Anterior cingulate cortex (tissue), 58 donors: ENCODE results near the gene MYADML2.

Experiments
- DNase-seq, 58 donors: peaks; one replicate each; lab custom pipeline; 2025; lab: John Stamatoyannopoulos, UW

MYADML2 gene

DNA sequence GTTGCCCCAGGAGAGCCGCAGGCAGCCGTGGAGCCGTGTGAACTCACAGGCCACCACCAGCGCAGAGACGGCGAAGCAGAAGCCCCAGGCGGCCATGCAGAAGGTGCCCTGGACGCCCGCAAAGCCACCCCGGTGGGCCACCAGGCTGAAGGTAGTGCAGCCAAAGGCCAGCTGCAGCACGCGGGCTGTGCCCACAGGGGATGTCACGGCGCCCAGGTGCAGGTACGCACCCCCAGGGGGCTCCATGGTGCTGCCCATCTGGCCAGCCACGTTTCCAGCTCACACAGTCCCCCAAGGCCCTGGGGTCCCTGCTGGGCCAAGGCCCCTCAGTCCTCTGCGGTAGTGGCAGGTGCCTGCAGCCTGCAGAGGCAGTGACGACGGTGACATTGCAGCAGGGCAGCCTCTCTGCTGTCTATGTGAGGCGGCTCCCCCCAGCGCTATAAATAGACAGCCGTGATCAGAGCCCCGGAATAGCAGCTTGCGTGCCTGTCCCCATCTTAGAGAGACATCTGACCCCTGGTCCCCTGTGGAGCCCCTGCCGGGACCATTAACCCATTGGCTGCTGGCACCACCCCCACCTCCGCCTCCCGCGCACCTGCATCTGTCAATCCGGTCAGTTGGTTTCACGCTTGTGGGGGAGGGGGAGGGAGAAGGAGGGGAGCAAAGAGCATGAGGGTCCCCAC is 5.4 kb downstream of the MYADML2 start:
- DNase-seq: peak in 19 of 58 donors; percentile 12 to 69 (median 24)

GRCh38 chr17:81940538-81941483 is 6.2 kb downstream of the MYADML2 start:
- DNase-seq: no peak

DNA sequence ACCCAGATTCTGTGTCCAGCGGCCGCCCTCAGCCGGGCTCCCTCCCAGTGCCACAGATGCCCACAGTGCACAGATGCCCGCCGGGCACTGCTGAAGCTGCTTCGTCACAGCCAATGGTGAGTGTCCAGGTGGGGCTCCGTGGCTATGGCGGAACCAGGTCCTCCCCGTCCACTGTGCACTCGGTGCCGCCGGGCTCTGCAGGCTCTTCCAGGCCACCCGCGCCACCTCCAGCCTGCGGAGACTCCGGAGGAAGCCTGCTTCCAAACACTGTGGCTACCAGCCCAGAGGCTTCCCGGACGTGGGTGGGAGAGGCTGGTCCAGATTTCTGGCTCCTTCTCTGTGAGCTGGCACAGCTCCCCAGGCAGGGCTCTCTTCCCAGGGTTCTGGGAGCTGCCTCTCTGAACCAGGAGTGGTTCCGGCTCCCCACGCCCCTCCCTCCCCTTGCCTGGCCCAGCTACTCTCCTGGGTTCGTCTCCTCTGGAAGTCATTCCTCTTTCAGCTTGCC is 7.1 kb downstream of the MYADML2 start:
- DNase-seq: peak in 56 of 58 donors; percentile 26 to 92 (median 68)

DNA sequence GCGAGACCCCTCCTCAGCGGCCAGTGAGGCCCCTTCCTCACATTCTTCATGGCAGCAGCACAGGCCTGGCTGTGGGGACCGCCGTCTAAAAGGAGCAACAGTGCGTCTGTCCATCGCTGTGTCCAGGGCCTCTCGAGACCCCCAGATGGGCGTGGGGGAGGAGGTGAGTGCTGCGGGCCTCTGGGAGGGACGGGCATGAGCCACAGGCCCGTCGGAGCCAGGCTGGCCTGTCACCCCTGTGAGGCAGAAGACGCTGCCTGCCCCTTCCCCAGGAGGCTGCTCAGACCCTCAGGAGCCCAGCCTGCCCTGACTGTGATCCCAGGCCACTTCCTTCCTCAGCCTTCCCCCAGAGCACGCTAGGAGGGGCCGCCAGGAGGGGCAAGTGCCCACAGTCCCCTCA is 7.8 kb downstream of the MYADML2 start:
- DNase-seq: no peak

DNA sequence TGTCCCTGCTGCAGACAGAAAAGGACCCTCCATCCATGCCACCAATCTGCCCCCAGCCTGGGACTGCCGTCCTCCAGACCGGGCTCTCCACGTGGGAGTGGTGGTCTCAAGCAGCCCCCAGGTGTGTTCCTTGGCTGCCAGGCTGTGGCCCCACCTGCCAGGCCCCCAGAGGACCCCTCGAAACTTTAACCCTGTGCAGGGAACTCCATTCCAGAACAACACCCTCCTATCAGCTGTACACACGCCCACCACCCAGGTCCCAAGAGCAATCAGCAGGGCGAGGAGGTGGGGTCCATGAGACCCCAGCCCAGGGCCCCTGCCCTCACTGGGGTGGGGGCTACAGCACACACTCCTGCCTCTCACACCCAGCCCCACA is 11.3 kb downstream of the MYADML2 start:
- no peak for DNase-seq

DNA sequence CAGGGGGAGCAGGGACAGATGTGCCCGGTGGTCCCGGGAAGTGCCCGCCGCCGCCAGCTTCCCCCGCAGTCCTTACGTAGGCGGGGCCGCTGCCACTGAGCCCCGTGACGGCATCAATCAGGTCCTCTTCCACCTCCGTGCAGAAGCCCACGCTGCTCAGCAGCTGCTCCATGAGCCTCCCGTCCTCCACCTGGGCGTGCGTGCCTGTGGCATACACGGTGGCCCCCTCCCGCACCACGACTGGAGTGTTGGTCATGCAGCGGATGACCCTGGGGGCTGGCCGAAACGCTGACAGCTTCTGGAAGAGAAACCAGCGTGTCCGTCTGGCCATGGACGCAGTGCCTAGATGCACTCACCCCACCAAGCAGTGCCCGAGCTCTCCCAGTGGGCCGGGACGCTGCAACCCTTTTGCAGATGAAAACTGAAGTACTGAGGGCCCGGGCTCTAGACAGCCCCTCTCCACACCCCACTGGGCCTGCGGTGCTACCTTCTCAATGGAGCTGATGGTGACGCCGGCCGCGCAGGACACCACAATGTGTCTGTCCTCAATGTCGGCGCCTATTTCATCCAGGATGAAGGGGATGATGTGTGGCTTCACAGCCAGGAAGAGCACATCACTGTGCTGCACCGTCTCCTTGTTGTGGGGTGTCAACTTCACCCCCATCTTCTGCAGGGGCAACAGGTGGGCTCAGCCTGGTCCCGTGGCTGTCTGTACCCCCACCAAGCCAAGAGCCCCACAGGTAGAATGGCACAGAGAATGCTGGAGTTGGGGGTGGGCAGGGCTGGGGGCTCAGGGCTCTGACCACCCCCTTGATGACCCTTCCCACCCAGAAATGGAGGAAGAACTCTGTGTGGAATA is 12.0 kb downstream of the MYADML2 start:
- no peak for DNase-seq

GRCh38 chr17:81934098-81934757 is 12.8 kb downstream of the MYADML2 start:
- DNase-seq: no peak

DNA sequence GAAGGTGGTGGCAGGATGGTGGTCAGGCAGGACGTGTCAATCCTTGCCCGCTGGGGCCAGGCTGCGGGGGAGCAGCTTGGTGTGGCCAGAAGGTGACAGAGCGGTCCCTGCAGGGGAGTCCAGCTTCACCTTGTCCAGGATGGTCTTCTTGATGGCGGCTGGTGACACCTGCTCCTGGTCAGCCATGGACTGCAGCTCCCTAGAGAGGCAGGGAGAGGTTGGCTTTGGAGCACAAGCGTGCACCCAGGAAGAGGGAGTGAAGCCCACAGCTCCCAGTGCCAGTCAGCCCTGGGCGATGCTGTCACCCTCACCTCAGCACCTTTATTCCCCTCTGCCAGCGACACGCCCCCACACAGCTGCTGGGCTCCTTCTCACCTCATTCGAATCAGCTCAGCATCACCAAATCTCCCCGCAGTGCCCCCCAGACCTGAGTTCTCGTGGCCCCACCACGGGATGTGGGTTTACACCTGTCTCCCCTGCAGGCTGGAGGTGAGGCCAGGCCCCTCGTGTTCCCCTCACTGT is 13.8 kb downstream of the MYADML2 start:
- no peak for DNase-seq

DNA sequence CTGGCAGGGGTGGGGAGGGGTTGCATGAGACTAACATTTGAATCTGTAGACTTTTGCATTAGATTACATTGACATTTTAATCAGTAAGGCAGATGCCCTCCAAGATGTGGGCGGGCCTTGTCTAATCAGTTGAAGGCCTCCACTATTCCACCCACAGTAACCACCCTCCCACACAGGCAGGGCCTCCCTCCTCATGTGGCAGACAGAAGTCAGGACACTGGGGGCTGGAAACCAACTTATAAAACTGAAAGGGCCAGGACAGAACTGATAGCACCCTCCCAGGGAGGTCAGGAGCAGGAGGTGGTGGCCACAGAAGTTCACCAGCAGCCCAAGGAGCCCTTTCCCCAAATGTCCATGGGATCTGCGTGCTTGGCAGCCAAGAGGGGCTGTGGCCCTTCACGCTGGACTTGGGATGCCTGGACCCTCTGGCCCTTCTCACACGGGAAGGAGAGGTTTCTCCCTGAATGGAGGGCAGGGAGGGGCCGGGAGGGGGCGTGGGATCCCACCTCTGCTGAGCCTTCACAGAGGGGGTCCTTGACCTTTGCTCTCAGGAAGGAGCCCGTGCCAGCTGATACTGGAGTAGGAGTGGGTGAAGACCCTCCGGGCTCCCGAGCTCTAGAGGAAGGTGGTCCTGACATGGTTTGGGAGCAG is 14.6 kb downstream of the MYADML2 start:
- DNase-seq: no peak

DNA sequence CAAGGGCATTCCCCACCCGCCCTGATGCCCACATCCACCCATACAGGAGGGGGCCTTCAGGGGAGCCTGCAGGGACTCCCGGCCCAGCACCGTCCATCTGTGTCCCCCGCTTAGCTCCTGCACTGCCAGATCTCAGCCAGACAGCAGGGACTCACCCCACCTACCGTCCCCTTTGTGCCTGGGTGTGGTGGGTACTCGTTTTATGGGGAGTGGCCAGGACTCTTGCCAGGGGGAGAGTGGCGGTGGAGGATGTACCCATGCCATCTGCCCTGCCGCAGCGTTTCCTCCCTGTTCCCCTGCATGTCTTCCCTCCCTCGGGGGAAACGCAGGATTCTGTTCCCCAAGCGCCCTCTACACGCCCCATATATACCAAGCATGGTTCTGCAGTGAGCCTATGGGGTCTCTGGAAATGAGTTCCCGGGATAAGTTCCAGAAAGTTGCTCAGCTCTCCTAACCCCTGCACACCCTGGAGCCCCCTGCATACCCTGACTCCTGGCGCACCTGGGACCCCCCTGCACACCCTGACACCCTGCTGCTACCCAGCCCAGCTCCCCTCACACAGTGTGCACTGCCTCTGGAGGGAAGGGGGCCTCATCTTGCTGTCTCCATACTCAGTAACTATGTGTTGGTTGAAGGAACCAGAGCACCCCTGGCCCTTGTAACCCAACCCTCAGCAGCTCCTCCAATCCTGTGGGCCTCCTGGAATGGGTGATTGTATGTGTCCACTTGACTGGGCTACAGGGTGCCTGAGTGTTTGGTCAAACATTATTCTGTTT is 15.3 kb downstream of the MYADML2 start:
- DNase-seq: no peak

DNA sequence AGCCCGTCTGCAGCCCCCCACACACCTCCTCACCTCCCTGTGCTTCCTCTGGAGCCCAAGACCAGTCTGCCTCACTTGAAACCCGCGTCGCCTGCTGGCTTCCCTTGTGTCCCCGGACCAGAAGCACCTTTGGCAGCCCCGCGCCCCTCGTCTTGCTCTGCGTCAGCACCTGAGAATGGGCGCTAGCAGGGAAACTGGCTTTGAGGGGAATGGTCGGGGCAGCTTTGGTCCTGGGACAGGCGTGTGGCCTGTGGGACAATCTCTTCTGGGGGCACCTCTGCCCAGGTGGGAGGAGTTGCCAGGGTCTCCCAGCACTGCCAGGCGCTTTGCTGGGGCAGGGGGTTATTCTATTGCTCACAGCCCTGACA is 15.9 kb downstream of the MYADML2 start:
- no peak for DNase-seq

GRCh38 chr17:81930142-81931125 is 16.6 kb downstream of the MYADML2 start:
- DNase-seq: no peak

- DNase-seq: no peak
Measured at GRCh38 chr17:81929253-81930141, 17.5 kb downstream of the MYADML2 start.

- no peak for DNase-seq
Measured at GRCh38 chr17:81928544-81929252, 18.3 kb downstream of the MYADML2 start.
